Ovary (tissue), 3 donors: ENCODE measurements around the gene ERC1.

Experiments used
- POLR2A ChIP-seq: fragments of 450-650 bp; IDR thresholded peaks from one replicate; pipeline ENCODE4 v1.6.1; 2017; ENCODE audit warnings: antibody characterized with exemption, mild to moderate bottlenecking, moderate library complexity
- TF ChIP-seq, protein P1 (sequence below), 3 donors: fragments of 450-650 bp in 2 of 3; fragments of 200-600 bp in 1 of 3; IDR thresholded peaks; one replicate each; pipeline versions ENCODE4 v1.5.1 to v1.8.0; 2016 to 2022; ENCODE audit warnings: antibody characterized with exemption in 3 of 3, mild to moderate bottlenecking in 1 of 3
- donor health status: DM: no; HTN: no; CAD: no.

DNA sequence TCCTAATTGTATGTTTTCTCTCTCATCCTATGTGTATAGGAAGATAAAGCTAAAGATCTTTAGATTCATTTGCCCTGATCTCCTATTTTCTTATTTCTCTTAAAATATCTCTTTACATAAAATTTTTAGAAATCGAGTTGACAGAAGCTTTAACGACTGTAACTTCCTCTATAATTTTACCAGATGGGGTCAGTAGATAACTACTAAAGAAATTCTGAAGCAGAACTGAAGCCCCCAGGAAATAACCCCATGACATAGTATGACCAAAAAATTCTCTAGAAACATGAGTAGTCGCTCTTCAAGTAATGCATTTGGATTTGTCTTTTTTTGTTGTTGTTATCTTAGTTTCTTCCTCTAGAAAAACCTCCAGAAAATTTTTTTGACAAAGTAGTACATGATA is 288.0 kb downstream of the ERC1 start:
- TF ChIP-seq, protein P1, sequence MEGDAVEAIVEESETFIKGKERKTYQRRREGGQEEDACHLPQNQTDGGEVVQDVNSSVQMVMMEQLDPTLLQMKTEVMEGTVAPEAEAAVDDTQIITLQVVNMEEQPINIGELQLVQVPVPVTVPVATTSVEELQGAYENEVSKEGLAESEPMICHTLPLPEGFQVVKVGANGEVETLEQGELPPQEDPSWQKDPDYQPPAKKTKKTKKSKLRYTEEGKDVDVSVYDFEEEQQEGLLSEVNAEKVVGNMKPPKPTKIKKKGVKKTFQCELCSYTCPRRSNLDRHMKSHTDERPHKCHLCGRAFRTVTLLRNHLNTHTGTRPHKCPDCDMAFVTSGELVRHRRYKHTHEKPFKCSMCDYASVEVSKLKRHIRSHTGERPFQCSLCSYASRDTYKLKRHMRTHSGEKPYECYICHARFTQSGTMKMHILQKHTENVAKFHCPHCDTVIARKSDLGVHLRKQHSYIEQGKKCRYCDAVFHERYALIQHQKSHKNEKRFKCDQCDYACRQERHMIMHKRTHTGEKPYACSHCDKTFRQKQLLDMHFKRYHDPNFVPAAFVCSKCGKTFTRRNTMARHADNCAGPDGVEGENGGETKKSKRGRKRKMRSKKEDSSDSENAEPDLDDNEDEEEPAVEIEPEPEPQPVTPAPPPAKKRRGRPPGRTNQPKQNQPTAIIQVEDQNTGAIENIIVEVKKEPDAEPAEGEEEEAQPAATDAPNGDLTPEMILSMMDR (IDR thresholded peaks at IDR 0.05) = no peak
- TF ChIP-seq POLR2A = no peak
